ENCODE results near the gene PLEK.

DNA sequence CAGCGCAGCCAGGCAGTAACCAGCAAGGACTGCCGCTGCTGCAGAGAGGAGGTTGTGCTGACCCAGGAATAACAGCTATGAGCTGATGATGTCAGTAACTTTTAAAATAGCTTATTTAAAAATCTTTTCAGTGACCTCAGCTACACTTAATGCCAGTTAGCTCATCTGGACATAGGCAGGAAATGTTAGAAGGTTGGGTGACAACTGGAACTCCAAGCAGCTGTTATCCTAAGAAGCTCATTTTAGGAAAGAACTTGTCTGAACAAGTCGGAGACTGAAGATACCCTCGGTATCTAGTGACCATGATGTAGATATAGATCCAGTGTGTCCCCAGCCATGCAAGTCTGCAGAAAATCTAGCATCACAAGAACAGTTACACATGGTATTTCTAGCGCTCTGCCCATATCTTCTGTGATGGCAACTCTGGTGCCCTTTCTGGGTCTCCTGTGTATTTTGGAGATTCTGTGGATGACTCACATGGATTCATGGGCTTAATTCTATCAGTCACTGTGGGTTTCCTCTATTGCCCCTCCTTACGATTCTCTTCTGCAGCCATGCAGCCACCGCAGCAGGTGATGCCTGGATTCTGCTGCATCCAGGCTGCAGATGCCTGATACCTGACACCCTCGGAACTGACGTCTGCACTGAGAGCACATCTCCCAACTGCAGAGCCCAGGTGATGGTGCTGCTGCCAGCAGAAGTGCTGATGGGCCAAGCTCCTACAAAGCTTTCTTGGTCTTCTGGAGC is 19.8 kb upstream of the PLEK start:
- TF ChIP-seq SMC3 (IDR thresholded peaks at IDR 0.05; ENCODE audit: borderline replicate concordance, low read length) (no peak), BHLHE40 (IDR thresholded peaks at IDR 0.05; ENCODE audit: borderline replicate concordance in 1 of 2, low read depth in 2 of 2, low read length in 1 of 2) (no peak), CBX5 (IDR thresholded peaks at IDR 0.05; ENCODE audit: low read depth) (no peak)

All from GM12878 (cell line).